Calu3 (cell line): Measurements from ENCODE around the gene RBM18. TPM values are rescaled to one million over a fixed set of nuclear protein-coding genes. Genes with fewer than 3 reads are reported as not detected.

Experiments used
- BruUV-seq: library from RNA; stranded (reverse); fragments of 400-500 nt; replicated peaks from 2 replicates; lab custom pipeline; 2021; lab: Mats Ljungman, UMichigan
- CTCF ChIA-PET: fragments of 300-600 bp; sonication (Branson Sonifier 250); formaldehyde crosslinking; loops from one replicate; lab custom pipeline; 2022; ENCODE audit warnings: antibody characterized with exemption; lab: Charles Lee
- DNase-seq: peaks from one replicate; pipeline ENCODE4 v3.0.0; 2022
- H3K27ac Mint-ChIP-seq: one replicate; pipeline ENCODE4 v1.8.0; 2022; ENCODE audit warnings: mixed read lengths; ENCODE audit not compliant: unreplicated experiment
- H3K27me3 Mint-ChIP-seq: one replicate; pipeline ENCODE4 v1.8.0; 2022; ENCODE audit warnings: mixed read lengths; ENCODE audit not compliant: unreplicated experiment
- H3K36me3 Mint-ChIP-seq: one replicate; pipeline ENCODE4 v1.8.0; 2022; ENCODE audit warnings: mild to moderate bottlenecking, moderate library complexity, mixed read lengths; ENCODE audit not compliant: insufficient read depth, unreplicated experiment
- H3K4me1 Mint-ChIP-seq: one replicate; pipeline ENCODE4 v1.8.0; 2022; ENCODE audit warnings: mild to moderate bottlenecking, low read depth, mixed read lengths; ENCODE audit not compliant: unreplicated experiment
- H3K4me3 Mint-ChIP-seq: one replicate; pipeline ENCODE4 v1.8.0; 2022; ENCODE audit warnings: mild to moderate bottlenecking, low read depth, moderate library complexity, mixed read lengths; ENCODE audit not compliant: unreplicated experiment
- H3K9me3 Mint-ChIP-seq: one replicate; pipeline ENCODE4 v1.8.0; 2022; ENCODE audit warnings: low read depth, mixed read lengths; ENCODE audit not compliant: unreplicated experiment
- intact Hi-C: fragments of 100-400 bp; cut with micrococcal nuclease; formaldehyde crosslinking; loops from one replicate; pipeline ENCODE4 v1.10.0; 2022; ENCODE audit not compliant: unreplicated experiment
- total RNA-seq: library from RNA; stranded (reverse); gene quantifications from 2 replicates; pipeline ENCODE4 v1.2.3, GENCODE V29; 2022
- TF ChIP-seq, protein P1 (sequence below): fragments of 200-600 bp; IDR thresholded peaks from one replicate; pipeline ENCODE4 v1.8.0; 2022; ENCODE audit warnings: antibody characterized with exemption; ENCODE audit not compliant: unreplicated experiment

The RBM18 gene
- total RNA-seq, 1 experiment from 2014 or later, result 13.1 TPM

- no peak for DNase-seq
- BruUV-seq, result no TSS peak
- TF ChIP-seq, protein P1, sequence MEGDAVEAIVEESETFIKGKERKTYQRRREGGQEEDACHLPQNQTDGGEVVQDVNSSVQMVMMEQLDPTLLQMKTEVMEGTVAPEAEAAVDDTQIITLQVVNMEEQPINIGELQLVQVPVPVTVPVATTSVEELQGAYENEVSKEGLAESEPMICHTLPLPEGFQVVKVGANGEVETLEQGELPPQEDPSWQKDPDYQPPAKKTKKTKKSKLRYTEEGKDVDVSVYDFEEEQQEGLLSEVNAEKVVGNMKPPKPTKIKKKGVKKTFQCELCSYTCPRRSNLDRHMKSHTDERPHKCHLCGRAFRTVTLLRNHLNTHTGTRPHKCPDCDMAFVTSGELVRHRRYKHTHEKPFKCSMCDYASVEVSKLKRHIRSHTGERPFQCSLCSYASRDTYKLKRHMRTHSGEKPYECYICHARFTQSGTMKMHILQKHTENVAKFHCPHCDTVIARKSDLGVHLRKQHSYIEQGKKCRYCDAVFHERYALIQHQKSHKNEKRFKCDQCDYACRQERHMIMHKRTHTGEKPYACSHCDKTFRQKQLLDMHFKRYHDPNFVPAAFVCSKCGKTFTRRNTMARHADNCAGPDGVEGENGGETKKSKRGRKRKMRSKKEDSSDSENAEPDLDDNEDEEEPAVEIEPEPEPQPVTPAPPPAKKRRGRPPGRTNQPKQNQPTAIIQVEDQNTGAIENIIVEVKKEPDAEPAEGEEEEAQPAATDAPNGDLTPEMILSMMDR, result no peak
- Mint-ChIP-seq H3K4me3 (no peak overlapping the region), H3K27me3 (no peaks in the 10 kb centered on the region), H3K36me3 (no peaks in the 10 kb centered on the region), H3K9me3 (no peaks in the 10 kb centered on the region), H3K27ac (no peak overlapping the region), H3K4me1 (no peaks in the 10 kb centered on the region)
- CTCF ChIA-PET, result no interaction called here
- intact Hi-C loops, result no loop called here
These were observed 66.8 kb downstream of the RBM18 start for GRCh38 chr9:122197882-122198281.

GRCh38 chr9:122197426-122197825 lies 67.2 kb downstream of the RBM18 start:
- no peak overlapping the region for H3K27ac Mint-ChIP-seq
- CTCF ChIA-PET, result no interaction called here
- BruUV-seq, result no TSS peak
- H3K4me3 Mint-ChIP-seq, result no peak overlapping the region
- H3K9me3 Mint-ChIP-seq, result no peaks in the 10 kb centered on the region
- H3K36me3 Mint-ChIP-seq, result no peaks in the 10 kb centered on the region
- TF ChIP-seq, protein P1, result no peak
- intact Hi-C loops, result no loop called here
- peak; percentile 18 for DNase-seq
- no peaks in the 10 kb centered on the region for H3K4me1 Mint-ChIP-seq
- H3K27me3 Mint-ChIP-seq, result no peaks in the 10 kb centered on the region

DNA sequence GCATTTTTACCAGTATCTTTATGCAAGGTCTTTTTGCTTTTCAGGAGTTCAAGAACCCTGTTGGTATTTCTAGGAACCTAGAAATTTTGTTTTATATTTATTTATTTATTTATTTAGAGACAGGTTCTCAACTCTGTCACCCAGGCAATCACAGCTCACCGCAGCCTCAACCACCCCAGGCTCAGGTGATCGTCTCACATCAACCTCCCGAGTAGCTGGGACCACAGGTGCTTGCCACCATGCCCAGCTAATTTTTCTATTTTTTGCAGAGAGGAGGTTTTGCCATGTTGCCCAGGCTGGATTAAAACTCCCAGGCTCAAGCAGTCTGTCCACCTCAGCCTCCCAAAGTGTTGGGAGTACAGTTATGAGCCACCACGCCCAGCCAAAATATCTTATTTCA lies 68.8 kb downstream of the RBM18 start:
- Mint-ChIP-seq H3K36me3 (no peaks in the 10 kb centered on the region), H3K27ac (no peak overlapping the region), H3K27me3 (no peaks in the 10 kb centered on the region), H3K4me3 (no peak overlapping the region), H3K9me3 (no peaks in the 10 kb centered on the region), H3K4me1 (no peaks in the 10 kb centered on the region)
- TF ChIP-seq, protein P1, result no peak
- no peak for DNase-seq
- intact Hi-C loops, result no loop called here
- CTCF ChIA-PET, result no interaction called here
- no TSS peak for BruUV-seq

GRCh38 chr9:122193651-122194050 lies 71.0 kb downstream of the RBM18 start:
- Mint-ChIP-seq H3K27me3 (no peaks in the 10 kb centered on the region), H3K27ac (no peak overlapping the region), H3K4me3 (no peak overlapping the region), H3K4me1 (no peaks in the 10 kb centered on the region), H3K36me3 (no peaks in the 10 kb centered on the region), H3K9me3 (no peaks in the 10 kb centered on the region)
- DNase-seq, result no peak
- intact Hi-C loops, result no loop called here
- CTCF ChIA-PET, result no interaction called here
- BruUV-seq, result no TSS peak
- TF ChIP-seq, protein P1, result no peak
